GM23248 (cell line): Measurements from ENCODE around the gene MROH7.

Source experiments
- EZH2 ChIP-seq: fragments of 200-600 bp; sonication (generic); IDR thresholded peaks from 2 replicates; pipeline ENCODE4 v1.6.1; 2018; ENCODE audit warnings: antibody characterized with exemption, mild to moderate bottlenecking; ENCODE audit not compliant: insufficient read depth, poor library complexity, severe bottlenecking
- EZH2phosphoT487 ChIP-seq: fragments of 200-600 bp; sonication (generic); IDR thresholded peaks from 2 replicates; pipeline ENCODE4 v1.6.1; 2018; ENCODE audit warnings: antibody characterized with exemption, moderate library complexity, mild to moderate bottlenecking, low read depth; ENCODE audit not compliant: insufficient read depth

DNA sequence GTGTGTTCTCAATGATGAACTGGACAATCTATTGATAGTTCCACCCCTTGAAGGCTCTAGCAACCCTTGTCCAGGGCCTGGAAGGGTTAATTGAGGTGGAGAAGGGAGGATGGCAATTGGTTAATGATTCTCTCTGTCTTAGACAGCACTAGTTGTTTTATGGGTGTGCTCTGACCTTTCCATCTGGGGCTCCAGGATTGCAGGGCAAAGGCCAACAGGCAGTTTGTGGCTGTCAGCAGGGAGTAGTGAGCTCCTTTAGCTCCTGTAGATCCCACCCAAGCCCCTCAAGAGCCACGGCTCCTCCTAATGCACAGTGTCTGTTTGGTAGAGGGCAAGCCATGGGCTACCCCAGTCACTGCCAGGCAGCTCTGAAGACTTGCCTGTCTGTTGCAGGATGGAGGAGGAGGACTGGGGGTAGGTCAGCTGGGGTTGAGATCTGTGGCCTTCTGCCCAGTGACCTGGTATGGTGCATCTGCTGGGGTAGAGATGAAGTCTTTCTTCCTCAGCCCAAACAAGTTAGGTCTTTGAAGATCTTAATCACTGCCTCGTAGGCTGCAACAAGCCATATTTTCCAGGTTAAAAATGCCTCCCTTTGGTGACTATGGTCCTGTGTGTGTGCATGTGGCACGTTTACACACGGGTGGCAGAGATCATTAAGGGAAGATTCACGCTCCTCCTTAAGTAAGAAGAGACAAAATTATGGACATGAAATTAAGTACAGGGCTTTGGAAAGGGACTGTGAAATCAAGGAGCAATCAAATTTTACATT, 7.7 kb downstream of the MROH7 start:
- TF ChIP-seq EZH2phosphoT487 (no peak), EZH2 (no peak)
